A172 (cell line): Measurements from ENCODE around the gene TMEM132E. TPM values are rescaled to one million over a fixed set of nuclear protein-coding genes. Genes with fewer than 3 reads are reported as not detected.

ENCODE experiments used
- DNase-seq: peaks from one replicate; pipeline ENCODE4 v3.0.0-alpha.2; 2015; ENCODE audit warnings: low spot score
- total RNA-seq: library from RNA; depleted of rRNA; stranded (reverse); fragments of >200 nt; shearing (Covaris generic); gene quantifications from 2 replicates; pipeline ENCODE4 v1.2.3, GENCODE V29; 2014

TMEM132E gene
- total RNA-seq, 1 experiment from 2014 or later, result not detected

DNA sequence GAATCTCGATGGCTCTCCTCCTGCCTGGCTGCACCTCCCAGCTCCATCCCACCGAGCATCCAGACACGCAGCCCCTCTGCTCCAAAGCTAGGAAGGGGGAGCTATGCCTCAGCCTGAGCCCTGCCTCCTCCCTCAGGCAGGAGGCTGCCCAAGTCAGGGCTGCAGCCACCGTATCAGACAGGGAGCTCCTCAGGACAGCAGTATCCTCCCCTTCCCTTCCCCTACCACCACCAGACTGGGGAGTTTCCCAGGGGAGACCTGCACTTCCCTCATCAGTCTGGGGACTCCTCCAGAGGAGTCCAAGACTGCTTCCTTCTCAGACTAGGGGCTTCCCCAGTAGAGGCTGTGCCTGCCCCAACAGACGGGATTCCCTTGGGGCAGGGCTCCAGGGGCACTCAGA is 17.5 kb downstream of the TMEM132E start:
- no peak for DNase-seq

DNA sequence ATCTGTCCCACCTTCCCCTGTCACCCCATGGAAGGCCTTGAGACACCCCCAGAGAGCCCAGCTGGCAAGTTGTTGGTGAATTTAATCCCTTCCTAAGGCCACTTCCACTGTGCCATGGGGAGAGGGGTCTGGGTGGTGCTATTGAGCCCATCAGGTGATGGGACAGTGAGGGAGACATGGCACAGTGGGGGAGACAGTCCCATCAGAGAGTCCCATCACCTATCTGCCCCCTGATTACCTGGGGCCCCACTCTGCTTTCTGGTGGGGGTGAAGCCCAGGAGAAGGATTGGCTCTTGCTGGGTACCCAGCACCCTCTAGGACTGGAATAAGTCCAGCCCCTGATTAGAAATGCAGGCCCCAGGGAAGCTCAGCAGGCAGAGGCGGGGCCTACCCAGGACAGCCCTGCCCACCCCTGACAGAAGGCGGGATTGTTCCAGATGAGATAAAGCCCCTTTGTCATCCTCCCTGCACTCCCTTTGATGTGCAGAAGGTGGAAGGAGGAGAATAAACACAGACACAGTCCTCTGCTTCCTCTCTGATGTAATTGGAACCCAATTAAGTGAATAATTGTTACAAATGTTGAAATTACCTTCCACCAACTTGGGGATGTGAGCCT is 18.9 kb downstream of the TMEM132E start:
- no peak for DNase-seq

DNA sequence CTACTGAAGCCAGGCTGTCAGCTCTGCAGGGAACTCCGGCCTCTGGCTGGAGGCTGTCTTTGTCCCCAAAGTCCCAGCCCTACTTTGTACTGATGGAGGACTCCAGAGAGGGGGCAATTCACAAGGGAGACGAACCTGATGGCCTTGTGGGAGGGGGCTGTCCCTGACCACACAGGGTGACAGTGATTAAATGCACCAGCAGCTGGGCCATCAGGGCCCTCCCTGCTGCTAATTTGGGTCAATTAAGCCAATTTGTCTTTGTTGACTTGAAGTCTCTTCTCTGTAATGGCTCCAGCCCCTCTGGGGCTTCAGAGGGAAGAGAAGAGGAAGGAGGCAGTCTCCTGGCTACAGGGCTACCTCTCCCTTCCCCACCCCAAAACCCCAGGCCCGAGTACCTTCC is 22.0 kb downstream of the TMEM132E start:
- no peak for DNase-seq

DNA sequence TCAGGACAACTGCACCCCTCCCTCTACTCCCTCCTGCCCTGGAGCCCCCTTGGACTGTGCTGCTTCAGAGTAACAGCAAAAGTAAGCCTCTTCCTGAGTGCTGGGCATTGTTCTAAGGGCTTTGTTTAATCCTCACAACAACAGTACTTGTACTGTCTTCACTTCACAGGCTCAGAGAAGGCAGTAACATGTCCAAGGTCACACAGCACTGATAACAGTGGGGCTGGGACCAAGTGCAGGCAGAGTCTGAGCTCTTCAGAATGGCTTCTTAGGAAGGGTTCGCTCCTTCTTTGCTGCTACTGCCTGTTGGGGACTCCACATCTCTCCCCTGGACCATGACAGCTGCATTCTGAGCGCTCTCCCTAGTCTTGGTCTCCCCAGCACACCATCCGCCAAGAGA is 24.6 kb downstream of the TMEM132E start:
- DNase-seq, result no peak

DNA sequence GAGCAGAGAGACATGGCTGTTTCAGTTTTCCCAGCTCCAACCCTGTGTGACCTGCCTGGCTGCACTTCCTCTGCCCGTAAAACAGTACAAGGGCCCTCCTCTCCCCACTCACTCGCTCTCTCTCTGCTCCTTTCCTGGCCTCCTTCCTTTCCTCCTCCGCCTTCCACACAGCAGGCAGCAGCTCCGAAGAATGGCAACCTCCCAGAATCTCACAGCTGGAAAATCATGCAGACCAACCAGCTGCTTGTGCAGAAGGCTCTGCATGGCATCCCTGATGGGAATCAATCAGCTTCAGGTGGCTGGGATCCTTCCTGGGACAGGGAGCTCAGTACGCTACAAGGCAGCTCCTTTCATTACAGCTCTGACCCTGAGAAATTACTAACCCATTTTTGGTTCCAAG is 27.4 kb downstream of the TMEM132E start:
- no peak for DNase-seq

DNA sequence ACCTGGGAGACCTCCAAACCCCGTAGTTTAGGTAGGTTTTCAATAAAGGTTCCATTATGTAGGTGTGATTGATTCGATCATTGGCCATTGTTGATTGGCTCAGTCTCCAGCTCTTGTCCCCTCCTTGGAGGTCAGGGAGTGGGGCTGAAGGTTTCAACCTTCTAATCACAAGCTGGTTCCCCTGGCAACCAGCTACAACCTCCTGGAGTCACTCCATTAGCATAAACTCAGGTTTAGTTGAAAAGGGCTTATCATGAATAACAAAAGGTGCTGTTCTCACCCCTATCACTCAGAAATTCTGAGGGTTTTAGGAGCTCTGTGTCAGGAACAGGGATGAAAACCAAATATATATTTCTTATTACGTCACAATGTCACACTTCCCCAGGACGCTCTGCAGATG is 28.5 kb downstream of the TMEM132E start:
- DNase-seq, result no peak

DNA sequence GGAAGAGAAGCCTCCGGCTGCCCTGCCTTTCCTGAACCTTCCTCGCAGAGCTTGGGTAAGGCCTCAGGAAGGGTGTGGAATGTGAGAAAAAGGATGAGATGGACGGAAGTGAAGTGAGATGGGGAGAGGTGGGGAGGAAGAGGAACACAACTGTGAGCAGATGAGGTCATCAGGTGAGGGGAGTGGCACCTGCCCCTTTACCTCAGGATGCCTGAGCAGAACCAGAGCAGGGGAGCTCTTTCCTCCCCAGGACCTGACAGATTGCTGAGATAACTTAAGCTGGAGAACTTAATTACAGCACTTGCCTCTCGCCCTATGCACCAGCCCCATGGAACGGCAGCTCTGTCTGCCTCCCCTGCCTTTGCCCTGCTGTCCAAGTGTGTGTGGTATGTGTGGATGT is 29.8 kb downstream of the TMEM132E start:
- DNase-seq, result no peak

DNA sequence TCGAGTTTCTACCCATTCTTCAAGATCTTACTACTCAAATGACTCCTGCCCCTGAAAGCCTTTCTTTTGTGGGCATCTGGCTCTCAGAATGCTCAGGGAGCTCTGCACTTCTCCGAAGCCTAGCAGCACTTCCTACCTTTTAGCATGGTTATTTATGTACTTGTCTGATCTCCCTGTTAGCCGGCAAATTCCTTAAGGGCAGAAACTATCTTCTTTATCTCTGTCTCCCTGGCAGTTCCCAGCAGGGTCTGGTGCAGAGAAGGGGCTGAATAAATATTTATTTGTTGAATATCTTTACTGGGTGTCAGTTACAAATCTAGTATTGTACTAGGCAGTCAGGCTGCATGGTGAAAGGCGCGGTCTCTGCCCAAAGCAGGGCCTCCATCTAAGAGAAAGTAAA is 30.7 kb downstream of the TMEM132E start:
- no peak for DNase-seq

DNA sequence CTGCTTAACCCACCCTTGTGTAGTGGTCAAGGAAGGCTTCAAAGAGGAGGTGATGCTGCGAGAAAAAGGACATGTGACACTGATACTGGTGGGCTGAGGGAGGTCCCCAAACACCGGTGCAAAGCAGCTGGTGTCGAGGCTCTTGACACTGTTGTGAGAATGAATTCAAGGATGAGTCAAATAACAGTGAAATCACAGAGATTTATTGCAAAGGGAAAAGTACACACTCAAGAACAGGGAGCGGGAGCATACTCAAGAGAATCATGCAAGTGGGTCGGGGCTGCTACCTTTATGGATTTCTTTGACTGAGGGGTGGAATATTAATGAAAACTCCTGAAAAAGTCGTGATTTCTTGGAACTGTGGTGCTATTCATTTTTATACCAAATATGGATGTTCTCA is 31.1 kb downstream of the TMEM132E start:
- no peak for DNase-seq

DNA sequence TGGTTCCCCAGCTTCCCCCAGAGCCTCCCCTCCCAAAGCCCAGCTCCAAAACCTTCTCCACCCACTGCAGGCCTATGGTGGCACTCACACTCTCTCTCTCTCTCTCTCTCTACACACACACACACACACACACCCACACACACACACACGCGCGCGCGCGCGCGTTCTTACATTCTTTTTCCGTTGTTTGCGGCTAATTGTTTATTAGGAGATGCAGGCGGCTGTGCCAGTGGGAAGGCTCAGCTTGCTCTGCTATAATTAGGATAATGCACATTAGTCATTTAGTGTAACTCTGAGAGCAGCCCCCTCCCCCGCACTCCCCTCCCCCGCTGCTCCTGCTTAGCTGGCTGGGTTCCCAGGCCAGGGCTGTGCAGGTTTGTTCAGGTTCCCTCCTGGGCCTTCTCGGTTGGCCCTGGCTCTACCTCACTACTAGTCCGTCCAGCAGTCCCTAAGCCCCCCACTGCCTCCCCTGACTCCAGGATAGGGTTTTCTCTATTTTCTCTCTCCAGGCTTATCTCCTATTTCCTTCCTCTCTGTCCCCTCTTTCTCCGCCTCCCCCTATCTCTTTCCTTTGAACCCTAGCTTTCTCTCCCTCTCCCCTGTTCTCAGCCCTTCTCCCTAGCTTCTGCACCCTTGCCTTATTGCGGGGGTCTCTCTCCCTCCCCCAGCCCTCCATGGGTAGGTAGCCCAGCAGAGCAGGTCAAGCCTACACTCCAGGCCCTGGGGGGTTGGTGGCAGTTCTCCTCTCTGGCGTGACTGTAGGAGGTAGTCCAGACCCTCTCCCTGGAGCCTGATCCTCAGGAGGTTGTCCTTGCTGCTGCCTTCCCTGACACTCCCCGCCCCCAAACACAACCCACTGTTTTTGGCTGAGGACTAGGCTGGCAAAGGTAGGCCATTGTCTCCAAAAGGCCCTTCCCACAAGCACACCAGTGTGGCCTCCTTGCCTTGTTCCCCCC is 34.0 kb downstream of the TMEM132E start:
- no peak for DNase-seq

DNA sequence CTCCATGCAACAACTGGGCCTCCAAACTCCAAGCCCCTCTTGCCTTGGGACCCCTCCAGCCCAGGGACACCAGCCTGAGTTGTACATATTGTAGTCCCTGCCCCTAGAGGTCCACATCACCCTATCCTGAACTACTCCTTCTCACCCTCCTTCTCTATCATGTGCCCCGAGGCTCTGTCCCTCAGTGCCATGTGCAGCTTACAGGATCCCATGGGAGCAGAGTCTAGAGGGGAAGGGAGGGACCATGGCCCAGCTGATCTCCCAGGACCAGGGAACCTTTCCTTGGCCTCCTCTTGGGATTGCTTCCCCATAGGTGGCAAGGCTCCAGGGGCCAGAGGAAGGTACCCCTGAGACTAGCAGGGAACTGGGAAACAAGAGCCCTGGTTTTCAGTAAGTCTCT is 35.3 kb downstream of the TMEM132E start:
- DNase-seq, result no peak

DNA sequence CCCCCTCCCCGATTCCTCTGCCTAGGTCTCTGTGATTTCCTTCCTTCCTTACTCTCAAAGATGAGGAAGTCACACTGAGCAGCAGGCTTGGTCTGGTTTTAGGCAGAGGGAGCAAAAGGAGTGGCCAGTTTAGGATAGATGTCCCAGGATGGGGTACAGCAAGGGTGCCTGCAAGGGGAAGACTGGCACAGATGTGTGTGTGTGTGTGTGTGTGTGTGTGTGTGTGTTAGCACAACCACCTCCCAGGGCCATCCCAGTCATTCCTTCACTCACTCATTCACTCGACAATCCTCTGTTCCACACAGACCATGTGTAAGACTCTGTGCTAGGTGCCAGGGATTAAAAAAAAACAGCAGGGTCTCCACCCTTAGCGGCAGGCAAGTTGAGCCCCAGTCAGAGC is 35.9 kb downstream of the TMEM132E start:
- no peak for DNase-seq

DNA sequence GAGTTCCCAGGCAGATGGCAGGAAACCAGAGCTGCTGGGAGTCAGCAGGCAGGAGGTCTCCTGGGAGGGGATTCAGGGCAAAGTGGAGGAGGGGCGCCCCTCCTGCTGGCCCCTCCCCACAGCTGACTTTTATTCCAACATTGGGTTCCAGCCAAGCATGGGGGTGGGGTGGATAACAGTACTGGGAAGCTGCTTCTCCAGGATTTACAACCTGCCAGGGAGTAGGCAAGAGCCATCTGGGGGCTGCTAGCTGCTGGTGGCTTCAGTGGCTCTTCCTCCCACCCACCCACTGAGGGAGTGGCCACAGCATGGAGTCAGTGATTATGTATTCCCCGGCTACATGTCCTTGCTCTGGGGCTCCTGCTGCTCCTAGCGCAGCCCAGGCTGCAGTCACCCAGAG is 36.8 kb downstream of the TMEM132E start:
- DNase-seq, result no peak

DNA sequence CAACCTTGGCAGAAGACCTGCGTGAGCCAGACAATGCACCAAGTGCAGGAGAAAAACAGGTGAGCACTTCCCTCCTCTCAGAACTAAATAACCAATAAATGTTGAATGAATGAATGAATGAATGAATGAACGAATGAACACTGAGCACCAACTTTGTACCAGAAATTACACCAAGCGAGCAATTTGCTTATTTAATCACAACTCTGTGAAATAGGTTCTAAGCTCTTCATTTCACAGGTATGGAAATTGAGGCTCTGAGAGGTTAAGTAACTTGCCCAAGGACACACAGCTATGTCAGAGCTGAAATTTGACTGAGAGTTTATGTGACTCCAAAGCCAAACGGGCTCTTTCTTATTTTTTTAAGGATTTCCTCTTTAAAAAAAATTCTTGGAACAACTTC is 38.0 kb downstream of the TMEM132E start:
- DNase-seq, result no peak

DNA sequence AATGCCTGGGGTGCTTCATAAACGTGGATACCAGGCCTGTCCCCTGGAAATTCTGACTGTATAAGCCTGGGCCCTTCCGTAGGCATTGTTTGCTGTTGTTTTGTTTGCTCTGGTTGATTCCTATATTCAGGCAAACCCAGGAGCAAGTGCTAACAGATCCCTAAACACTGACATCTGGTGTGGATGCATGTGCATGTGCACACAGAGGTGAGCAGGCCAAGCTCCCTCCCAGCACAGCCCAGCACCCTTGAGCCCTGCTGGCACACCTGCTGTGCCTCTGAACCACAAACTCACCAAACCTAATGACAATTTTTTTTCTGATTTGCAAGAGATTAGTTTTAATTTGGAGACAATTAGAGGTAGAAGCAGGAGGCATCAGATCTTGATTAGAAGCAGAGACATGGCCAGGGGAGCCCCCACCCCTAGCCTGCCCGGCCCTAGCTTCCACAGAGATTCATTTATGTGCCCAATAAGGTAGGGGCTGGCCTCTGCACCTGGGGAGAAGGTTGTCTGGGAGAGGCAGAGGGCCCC is 40.4 kb downstream of the TMEM132E start:
- DNase-seq, result no peak

DNA sequence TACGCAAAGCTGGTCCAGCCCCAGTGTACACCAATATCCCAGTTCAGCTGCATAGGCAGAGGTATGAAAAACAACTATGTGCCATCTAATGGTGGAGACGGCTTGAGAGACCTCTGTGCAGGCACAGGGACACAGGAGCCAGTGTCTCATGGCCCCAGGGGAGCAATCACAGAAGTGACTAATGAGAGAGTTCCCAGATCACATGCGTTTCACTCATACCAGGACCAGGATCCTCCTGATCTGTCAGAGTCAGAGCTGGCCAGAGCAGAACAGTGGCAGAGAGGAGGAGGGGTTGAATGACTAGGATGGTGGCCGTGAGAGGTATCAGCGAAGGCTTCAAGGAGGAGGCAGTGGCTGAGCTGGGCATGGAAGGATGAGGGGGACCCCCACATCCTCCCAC is 41.1 kb downstream of the TMEM132E start:
- DNase-seq, result peak; percentile 17

DNA sequence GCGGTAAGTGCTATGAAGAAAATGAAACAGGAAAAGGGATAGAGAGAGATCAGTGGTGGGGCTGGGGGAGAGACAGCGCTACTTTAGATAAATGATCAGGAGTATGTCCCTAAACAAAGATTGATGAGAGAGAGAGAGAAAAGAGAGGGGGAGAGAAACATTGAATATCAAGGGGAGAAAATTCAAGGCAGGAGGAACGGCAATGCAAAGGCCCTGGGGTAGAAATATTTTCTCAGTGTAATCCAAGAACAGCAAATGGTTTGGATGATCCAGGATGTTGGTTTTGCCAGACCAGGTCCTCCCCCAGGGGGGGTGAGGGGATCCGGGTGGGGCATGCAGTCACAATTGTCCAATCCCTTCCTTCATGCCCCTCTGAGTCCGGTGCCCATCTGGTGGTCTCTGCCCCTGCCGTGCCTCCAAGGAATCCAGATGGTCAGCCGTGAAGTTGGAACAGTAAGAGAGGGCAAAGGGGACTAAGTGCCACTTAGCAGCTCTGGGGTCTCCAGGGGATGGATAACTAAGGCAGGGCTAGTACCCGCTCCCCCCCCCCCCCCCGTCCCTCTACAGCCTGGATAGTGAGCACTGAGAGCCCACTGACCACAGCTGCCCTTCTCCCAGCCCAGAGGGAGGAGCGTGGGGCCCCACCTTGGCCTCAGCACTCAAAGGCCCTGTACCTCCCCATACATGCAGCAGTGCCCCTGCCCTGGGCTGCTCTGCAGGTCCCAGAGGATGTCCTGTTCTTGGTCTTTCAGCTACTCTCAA is 43.7 kb downstream of the TMEM132E start:
- DNase-seq, result no peak

DNA sequence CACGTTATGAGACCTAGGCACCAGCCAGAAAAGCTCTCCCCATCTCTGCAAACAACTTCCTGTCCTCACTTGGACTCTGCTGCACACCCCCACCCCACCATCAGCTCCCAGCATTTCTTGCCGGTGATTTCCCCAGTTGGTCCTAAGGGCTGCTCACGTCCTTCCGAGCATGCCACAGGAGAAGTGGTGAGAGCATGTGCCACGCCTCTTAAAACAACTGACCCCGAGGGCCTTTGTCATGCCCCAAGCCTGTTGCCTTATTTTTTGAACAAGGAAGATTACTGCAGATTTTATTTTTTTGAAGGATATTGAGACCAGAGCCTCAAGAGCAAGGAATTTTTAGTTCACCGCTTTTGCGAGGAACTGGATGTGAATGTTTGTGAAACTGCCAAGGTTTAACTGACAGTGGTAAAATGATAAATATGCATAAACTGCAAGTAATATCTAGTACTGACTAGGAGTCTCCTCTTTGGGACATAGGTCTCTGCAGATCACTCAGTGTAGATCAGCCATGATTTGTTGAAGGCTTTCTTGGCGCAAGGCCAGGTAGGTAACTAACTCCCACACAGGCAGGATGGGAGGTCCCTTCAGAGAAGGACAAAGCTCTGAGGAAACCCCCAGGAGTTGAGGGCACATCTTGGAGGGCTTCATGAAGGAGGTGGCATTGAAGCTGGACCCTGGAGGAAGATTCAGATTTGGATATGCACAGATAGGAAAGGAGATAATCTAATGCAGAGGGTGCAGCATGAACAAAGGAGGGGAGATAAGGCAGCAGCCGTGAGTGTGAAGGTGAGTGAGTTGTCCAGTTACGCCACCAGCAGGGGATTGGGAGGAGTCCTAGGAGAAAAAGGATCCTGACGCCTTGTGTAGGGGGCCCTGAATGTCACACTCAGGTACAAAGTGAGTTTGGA is 44.7 kb downstream of the TMEM132E start:
- DNase-seq, result no peak

DNA sequence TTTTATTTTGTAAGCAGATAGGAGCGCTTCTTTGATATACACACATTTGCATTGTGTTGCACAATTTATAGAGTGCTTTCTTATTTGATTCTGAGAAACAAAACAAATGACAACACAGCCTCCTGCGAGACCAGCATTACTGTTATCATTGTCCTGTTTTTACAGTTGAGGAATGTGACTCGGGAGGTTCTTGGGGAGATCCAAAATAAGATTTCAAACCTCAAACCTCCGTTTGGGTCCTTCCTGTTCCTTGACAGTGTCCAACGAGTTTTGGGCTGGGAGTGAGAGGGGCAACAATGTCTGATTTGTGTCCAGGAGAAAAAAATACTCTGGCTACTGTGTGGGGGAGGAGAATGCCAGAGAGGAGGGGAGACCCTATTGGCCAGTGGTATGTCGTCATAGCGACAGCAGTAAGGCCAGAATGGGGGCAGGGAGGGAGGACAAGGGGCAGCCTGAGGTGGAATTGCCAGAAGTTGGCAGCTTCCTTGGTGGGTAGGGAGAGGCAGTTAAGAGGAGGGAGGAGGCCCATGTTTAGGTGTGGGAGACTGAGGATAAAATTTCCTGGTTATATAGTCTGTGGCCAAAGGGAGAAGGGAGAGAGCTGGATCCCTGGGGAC is 45.5 kb downstream of the TMEM132E start:
- no peak for DNase-seq

DNA sequence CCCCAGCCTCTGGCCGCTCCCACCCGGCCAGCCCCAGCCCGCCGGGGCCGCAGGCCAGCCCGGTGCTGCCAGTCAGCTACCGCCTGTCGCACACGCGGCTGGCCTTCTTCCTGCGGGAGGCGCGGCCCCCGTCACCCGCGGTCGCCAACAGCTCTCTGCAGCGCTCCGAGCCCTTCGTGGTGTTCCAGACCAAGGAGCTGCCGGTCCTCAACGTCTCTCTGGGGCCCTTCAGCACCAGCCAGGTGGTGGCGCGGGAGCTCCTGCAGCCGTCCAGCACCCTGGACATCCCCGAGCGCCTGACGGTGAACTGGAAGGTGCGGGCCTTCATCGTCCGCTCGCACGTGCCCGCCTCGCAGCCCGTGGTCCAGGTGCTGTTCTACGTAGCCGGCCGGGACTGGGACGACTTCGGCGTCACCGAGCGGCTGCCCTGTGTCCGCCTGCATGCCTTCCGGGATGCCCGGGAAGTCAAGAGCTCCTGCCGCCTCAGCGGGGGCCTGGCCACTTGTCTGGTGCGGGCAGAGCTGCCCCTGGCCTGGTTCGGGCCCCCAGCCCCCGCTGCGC is 46.8 kb downstream of the TMEM132E start:
- DNase-seq, result no peak
